HepG2 (cell line): Measurements from ENCODE around the gene GRK5.

Experiments
- BHLHE40 ChIP-seq: IDR thresholded peaks from 2 replicates; pipeline ENCODE4 v1.6.1; 2011; ENCODE audit warnings: low read length, improper control_type of control experiment
- CC2D1A ChIP-seq: sonication (generic); formaldehyde crosslinking; IDR thresholded peaks from 2 replicates; pipeline ENCODE4 v1.8.1; 2023; ENCODE audit warnings: mild to moderate bottlenecking, missing genetic modification reagents
- FOXK1 ChIP-seq: sonication (generic); formaldehyde crosslinking; IDR thresholded peaks from 2 replicates; pipeline ENCODE4 v1.4.0; 2020; ENCODE audit warnings: low read depth, missing genetic modification reagents, borderline replicate concordance
- IRF2 ChIP-seq: IDR thresholded peaks from 2 replicates; pipeline ENCODE4 v1.6.1; 2018; ENCODE audit warnings: missing genetic modification reagents, missing compliant biosample characterization
- KAT8 ChIP-seq: IDR thresholded peaks from 2 replicates; pipeline ENCODE4 v1.6.1; 2016; ENCODE audit warnings: missing genetic modification reagents, missing compliant biosample characterization
- MED1 ChIP-seq: sonication (generic); formaldehyde crosslinking; IDR thresholded peaks from 2 replicates; pipeline ENCODE4 v1.4.0; 2020; ENCODE audit warnings: missing genetic modification reagents
- NAIF1 ChIP-seq: sonication (generic); formaldehyde crosslinking; IDR thresholded peaks from 2 replicates; pipeline ENCODE4 v1.5.0; 2020; ENCODE audit warnings: mild to moderate bottlenecking, missing genetic modification reagents, borderline replicate concordance
- ZNF382 ChIP-seq: sonication (generic); formaldehyde crosslinking; IDR thresholded peaks from 2 replicates; pipeline ENCODE4 v1.5.0; 2020; ENCODE audit warnings: missing genetic modification reagents, mild to moderate bottlenecking, borderline replicate concordance
- TF ChIP-seq, protein P1 (sequence below): sonication (generic); formaldehyde crosslinking; IDR thresholded peaks from 2 replicates; pipeline ENCODE4 v1.5.0; 2020; ENCODE audit warnings: mild to moderate bottlenecking, missing genetic modification reagents, moderate library complexity
- TF ChIP-seq, protein P2 (sequence below): sonication (generic); formaldehyde crosslinking; IDR thresholded peaks from 2 replicates; pipeline ENCODE4 v1.4.0; 2020; ENCODE audit warnings: missing genetic modification reagents
- TF ChIP-seq, protein P3 (sequence below): sonication (generic); formaldehyde crosslinking; IDR thresholded peaks from 2 replicates; pipeline ENCODE4 v1.5.0; 2020; ENCODE audit warnings: missing genetic modification reagents

DNA sequence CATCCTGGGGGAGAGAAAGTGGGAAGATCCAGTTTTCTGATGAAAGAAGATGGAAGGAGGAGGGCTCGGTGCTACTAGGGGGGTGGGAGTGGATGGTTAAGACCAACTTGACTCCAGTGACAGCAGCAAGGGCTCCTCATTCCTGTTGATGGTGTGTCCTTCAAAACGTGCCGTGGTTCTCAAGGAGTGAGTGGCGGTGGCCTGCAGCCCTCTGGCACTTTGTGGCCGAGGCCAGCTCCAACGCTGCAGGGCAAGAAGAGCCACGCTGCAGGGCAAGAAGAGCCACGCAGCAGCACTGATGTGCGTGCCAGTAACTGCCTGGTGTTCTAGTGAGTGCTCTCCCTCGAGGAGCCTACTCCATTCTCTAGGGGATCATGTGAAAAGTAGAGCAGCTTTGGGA, 72.1 kb downstream of the GRK5 start:
- TF ChIP-seq, protein P1, sequence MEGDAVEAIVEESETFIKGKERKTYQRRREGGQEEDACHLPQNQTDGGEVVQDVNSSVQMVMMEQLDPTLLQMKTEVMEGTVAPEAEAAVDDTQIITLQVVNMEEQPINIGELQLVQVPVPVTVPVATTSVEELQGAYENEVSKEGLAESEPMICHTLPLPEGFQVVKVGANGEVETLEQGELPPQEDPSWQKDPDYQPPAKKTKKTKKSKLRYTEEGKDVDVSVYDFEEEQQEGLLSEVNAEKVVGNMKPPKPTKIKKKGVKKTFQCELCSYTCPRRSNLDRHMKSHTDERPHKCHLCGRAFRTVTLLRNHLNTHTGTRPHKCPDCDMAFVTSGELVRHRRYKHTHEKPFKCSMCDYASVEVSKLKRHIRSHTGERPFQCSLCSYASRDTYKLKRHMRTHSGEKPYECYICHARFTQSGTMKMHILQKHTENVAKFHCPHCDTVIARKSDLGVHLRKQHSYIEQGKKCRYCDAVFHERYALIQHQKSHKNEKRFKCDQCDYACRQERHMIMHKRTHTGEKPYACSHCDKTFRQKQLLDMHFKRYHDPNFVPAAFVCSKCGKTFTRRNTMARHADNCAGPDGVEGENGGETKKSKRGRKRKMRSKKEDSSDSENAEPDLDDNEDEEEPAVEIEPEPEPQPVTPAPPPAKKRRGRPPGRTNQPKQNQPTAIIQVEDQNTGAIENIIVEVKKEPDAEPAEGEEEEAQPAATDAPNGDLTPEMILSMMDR (CRISPR knock-in tag) = no peak
- no peak for TF ChIP-seq MED1
- TF ChIP-seq, protein P2, sequence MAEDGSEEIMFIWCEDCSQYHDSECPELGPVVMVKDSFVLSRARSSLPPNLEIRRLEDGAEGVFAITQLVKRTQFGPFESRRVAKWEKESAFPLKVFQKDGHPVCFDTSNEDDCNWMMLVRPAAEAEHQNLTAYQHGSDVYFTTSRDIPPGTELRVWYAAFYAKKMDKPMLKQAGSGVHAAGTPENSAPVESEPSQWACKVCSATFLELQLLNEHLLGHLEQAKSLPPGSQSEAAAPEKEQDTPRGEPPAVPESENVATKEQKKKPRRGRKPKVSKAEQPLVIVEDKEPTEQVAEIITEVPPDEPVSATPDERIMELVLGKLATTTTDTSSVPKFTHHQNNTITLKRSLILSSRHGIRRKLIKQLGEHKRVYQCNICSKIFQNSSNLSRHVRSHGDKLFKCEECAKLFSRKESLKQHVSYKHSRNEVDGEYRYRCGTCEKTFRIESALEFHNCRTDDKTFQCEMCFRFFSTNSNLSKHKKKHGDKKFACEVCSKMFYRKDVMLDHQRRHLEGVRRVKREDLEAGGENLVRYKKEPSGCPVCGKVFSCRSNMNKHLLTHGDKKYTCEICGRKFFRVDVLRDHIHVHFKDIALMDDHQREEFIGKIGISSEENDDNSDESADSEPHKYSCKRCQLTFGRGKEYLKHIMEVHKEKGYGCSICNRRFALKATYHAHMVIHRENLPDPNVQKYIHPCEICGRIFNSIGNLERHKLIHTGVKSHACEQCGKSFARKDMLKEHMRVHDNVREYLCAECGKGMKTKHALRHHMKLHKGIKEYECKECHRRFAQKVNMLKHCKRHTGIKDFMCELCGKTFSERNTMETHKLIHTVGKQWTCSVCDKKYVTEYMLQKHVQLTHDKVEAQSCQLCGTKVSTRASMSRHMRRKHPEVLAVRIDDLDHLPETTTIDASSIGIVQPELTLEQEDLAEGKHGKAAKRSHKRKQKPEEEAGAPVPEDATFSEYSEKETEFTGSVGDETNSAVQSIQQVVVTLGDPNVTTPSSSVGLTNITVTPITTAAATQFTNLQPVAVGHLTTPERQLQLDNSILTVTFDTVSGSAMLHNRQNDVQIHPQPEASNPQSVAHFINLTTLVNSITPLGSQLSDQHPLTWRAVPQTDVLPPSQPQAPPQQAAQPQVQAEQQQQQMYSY (CRISPR knock-in tag) = no peak
- no peak for TF ChIP-seq CC2D1A
- TF ChIP-seq FOXK1 (CRISPR knock-in tag) = no peak
- no peak for TF ChIP-seq KAT8 (CRISPR knock-in tag)
- no peak for TF ChIP-seq BHLHE40
- TF ChIP-seq, protein P3, sequence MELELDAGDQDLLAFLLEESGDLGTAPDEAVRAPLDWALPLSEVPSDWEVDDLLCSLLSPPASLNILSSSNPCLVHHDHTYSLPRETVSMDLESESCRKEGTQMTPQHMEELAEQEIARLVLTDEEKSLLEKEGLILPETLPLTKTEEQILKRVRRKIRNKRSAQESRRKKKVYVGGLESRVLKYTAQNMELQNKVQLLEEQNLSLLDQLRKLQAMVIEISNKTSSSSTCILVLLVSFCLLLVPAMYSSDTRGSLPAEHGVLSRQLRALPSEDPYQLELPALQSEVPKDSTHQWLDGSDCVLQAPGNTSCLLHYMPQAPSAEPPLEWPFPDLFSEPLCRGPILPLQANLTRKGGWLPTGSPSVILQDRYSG (CRISPR knock-in tag) = no peak
- TF ChIP-seq IRF2 (CRISPR knock-in tag) = no peak
- TF ChIP-seq NAIF1 (CRISPR knock-in tag) = no peak
- TF ChIP-seq ZNF382 (CRISPR knock-in tag) = no peak
